HUDEP-2 (cell line): Measurements from ENCODE around the gene SMARCD1.
"Not testable (repeated sequence)": the region's sequence is repeated elsewhere in the genome, so short reads cannot be mapped to it uniquely, and the experiment has no call there.

Experiments used
- DNase-seq, 76 experiments: peaks; one replicate each; lab custom pipeline; 2025; ENCODE audit not compliant: unreplicated experiment in 76 of 76; lab: John Stamatoyannopoulos, UW

Gene SMARCD1

DNA sequence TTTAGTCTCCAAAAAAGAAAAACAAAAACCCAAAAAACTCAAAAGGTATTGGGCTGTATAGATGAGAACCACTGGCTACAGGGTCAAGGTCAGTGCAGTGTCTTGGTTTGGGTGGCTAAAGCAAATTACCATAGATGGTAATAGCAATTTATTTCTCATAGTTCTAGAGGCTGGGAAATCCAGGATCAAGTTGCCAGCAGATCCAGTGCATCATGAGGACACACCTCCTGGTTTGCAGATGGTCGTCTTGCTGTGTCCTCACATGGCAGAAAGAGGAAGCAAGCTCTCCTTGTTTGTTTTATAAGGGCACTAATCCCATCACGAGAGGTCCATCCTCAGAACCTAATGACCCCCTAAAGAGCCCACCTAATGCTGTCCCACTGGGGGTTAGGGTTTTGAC, 38.1 kb downstream of the SMARCD1 start:
- DNase-seq: no peak

DNA sequence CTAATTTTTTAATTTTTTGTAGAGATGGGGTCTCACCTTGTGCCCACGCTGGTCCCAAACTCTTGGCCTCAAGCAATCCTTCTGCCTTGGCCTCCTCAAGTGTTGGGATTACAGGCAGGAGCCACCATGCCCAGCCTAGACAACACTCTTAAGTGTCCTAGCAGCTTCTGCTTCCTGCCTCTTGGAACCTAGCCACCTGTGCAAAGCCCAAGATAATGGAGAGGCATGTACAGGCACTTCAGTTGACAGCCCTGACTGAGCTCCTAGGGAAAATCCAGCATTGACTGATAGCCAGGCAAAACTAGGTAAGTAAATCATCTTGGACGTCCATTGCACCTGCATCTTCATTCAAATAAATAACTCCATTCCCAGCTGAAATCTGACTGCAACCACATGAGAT, 42.4 kb downstream of the SMARCD1 start:
- DNase-seq: no peak

DNA sequence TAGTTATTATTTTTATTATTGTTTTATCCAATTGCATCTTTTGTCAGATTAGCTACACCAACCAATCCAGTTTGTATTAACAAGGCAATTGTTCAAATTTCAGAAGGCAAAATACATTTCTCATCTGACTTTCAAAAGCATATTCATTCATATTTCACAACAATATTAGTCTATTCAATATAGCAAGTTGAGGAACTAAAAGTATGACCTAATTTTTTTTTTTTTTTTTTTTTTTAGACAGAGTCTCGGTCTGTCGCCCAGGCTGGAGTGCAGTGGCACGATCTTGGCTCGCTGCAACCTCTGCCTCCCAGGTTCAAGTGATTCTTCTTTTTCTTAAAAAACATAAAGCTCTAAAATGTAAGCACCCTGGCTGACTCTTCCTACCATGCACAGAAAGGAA, 44.1 kb downstream of the SMARCD1 start:
- DNase-seq: no peak

DNA sequence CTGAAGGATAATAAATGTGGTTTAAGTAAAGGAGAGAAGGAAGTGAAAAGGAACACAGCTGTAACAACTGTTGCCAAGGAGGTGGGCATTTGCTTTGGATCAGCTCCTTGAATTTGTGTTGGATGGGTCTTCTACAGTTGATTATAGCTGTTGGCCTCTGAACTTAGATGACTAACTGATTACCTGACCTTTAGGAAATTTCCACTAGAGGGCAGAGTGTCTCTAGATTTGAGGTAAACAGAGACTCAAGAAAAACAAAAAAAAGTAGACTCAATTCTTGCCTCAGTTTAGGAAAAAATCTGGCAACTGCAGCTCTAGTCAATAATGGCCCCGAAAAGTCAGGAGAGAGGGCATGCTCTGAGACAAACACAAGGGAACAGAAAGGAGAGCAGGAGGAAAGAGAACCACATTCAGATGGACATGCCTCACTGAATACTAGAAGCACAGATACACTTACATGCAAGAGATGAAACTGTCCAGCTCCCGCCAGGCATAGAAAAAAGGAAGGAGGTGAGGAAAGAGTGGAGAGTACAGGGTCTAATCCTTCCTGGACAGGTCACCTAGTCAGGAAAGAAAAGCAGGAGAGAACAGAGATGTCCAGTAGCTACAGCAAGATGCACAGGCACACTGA, 47.5 kb downstream of the SMARCD1 start:
- no peak for DNase-seq

DNA sequence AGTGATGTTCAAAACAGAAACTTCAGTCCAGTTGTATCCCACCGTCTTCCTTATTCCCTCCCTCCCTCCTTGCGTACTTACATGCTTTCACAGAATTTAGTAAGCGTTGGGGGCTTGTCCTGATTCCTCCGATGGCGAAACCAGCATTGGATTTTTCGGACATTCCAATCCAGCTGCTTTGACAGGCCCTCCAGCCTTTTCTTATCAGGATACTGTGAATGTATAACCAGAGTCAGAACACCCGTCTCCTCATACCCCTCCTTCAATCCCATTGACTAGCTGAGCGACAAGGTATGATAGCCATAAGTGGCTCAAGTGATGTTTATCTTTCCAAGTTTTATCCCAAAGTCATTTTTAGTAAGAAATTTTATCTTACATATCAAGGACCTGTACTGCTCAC, 57.9 kb downstream of the SMARCD1 start:
- no peak for DNase-seq

DNA sequence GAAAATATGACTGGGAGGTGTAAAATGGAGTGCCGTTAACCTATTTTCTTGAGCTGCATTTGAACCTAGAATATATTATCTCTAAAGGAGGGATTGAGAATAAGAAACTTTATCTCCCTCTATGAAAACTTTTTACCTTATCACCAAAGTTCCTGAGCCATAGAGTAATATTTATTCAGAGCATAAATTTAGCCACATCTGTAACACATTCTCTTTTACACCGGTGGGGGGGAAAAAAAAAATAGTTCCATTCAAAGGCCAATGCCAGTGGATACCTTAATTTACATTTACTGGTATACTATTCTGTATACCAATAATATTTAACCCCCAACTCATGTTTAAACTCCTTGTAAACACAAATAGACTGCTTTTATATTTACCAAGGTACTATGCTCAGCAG, 60.3 kb downstream of the SMARCD1 start:
- no peak for DNase-seq

DNA sequence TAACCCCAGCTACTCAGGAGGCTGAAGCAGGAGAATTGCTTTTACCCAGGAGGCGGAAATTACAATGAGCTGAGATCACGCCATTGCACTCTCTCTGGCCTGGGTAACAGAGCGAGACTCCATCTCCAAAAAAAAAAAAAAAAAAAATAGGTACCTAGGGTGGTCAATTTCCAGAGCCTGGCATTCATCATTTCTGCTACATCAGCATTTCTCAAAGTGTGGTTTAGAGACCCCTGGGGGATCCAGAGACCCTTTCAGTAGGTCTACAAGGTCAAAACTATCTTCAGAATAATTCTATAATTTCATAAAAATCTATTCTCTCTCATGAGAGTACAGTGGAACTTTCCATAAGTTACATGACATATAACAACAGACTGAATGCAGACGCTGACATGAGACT, 62.1 kb downstream of the SMARCD1 start:
- no peak for DNase-seq

DNA sequence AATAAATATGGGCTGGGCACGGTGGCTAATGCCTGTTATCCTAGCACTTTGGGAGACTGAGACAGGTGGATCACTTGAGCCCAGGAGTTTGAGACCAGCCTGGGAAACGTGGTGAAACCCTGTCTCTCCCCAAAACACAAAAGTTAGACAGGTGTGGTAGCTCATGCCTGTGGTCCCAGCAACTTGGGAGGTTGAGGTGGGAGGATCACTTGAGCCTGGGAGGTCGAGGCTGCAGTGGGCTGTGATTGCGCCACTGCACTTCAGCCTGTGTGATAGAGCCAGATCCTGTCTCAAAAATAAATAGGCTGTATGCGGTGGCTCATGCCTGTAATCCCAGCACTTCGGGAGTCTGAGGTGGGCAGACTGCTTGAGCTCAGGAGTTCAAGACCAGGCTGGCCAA, 62.9 kb downstream of the SMARCD1 start:
- not testable (repeated sequence) for DNase-seq

DNA sequence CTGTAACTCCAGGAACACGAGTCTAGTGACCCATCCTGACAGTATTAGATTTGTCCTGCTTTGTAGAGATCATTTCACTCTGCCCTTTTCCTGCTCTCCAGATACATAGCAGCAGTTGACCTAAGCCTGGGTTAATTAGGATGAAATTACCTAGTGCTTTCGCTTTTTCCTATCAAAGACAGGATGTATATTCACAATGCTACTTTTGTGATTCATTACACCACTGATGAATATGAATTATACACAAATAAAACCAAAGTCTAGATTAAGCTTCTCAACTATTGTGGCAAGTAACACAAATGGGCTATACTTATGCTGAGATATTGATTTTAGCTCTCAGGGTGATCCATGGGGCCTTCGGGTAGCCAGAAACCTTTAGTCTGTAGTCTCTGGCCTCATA, 64.2 kb downstream of the SMARCD1 start:
- no peak for DNase-seq
